Neural cell (in vitro differentiated cells): ENCODE data around the gene MAPK10. TPM values are rescaled to one million over a fixed set of nuclear protein-coding genes. Genes with fewer than 3 reads are reported as not detected.

Source experiments
- H2AFZ ChIP-seq: fragments of 200-600, 300-800 bp; sonication (generic), shearing (Covaris generic); 2 replicates; pipeline ENCODE4 v1.6.0; 2014; ENCODE audit warnings: low read depth, mild to moderate bottlenecking, antibody characterized with exemption, low read length, moderate library complexity
- H3F3A ChIP-seq: fragments of 200-600 bp; shearing (Covaris generic); 2 replicates; pipeline ENCODE4 v1.6.1; 2016; ENCODE audit warnings: mild to moderate bottlenecking, moderate library complexity, mixed read lengths, antibody characterized with exemption, low read length; ENCODE audit not compliant: insufficient read depth, poor library complexity, severe bottlenecking
- H3K27ac ChIP-seq: fragments of 200-600, 300-800 bp; sonication (generic), shearing (Covaris generic); 2 replicates; pipeline ENCODE4 v1.5.1; 2014; ENCODE audit warnings: mild to moderate bottlenecking, low read length, moderate library complexity
- H3K27me3 ChIP-seq: fragments of 300-800, 200-600 bp; sonication (generic), shearing (Covaris generic); 2 replicates; pipeline ENCODE4 v1.6.0; 2014; ENCODE audit warnings: mild to moderate bottlenecking, low read depth, low read length, moderate library complexity; ENCODE audit not compliant: insufficient read depth
- H3K36me3 ChIP-seq: fragments of 300-800, 200-600 bp; sonication (generic), shearing (Covaris generic); 2 replicates; pipeline ENCODE4 v1.5.1; 2014; ENCODE audit warnings: mild to moderate bottlenecking, antibody characterized with exemption, low read length, moderate library complexity; ENCODE audit not compliant: insufficient read depth
- H3K4me2 ChIP-seq: fragments of 300-800, 200-600 bp; sonication (generic), shearing (Covaris generic); 2 replicates; pipeline ENCODE4 v1.6.0; 2014; ENCODE audit warnings: mild to moderate bottlenecking, low read length
- H3K4me3 ChIP-seq: fragments of 300-800, 200-600 bp; sonication (generic), shearing (Covaris generic); 2 replicates; pipeline ENCODE4 v1.5.1; 2014; ENCODE audit warnings: mild to moderate bottlenecking, low read length, moderate library complexity
- H3K79me2 ChIP-seq: fragments of 200-600 bp; shearing (Covaris generic); replicated peaks from 2 replicates; pipeline ENCODE4 v1.6.0; 2014; ENCODE audit warnings: mild to moderate bottlenecking, low read length, moderate library complexity; ENCODE audit not compliant: insufficient read depth
- H3K9ac ChIP-seq: fragments of 300-800, 200-600 bp; sonication (generic), shearing (Covaris generic); 2 replicates; pipeline ENCODE4 v1.6.1; 2016; ENCODE audit warnings: mild to moderate bottlenecking, low read length, mixed read lengths
- H3K9me2 ChIP-seq: fragments of 200-600 bp; shearing (Covaris generic); 2 replicates; pipeline ENCODE4 v1.6.1; 2016; ENCODE audit warnings: mild to moderate bottlenecking, low read length, mixed read lengths; ENCODE audit not compliant: insufficient read depth
- H3K9me3 ChIP-seq: fragments of 200-600, 300-800 bp; sonication (generic), shearing (Covaris generic); 2 replicates; pipeline ENCODE4 v1.6.1; 2016; ENCODE audit warnings: mild to moderate bottlenecking, mixed run types, low read length, moderate library complexity, mixed read lengths
- H4K20me1 ChIP-seq: fragments of 200-600 bp; shearing (Covaris generic); 2 replicates; pipeline ENCODE4 v1.6.1; 2016; ENCODE audit warnings: mild to moderate bottlenecking, mixed run types; ENCODE audit not compliant: insufficient read depth
- CTCF ChIP-seq: fragments of 450-650 bp; IDR thresholded peaks from 2 replicates; pipeline ENCODE4 v1.5.1; 2014; ENCODE audit warnings: antibody characterized with exemption, mild to moderate bottlenecking, moderate library complexity; ENCODE audit not compliant: poor library complexity, severe bottlenecking
- EP300 ChIP-seq: fragments of 450-650 bp; conservative IDR thresholded peaks from 2 replicates; pipeline ENCODE4 v1.6.1; 2014; ENCODE audit warnings: antibody characterized with exemption, mild to moderate bottlenecking, moderate library complexity; ENCODE audit not compliant: poor library complexity, severe bottlenecking
- EZH2 ChIP-seq: fragments of 200-600, 300-800 bp; shearing (Covaris generic), sonication (generic); IDR thresholded peaks from 2 replicates; pipeline ENCODE4 v1.6.1; 2014; ENCODE audit warnings: antibody characterized with exemption, low read length, borderline replicate concordance, mild to moderate bottlenecking; ENCODE audit not compliant: insufficient read depth, poor library complexity, severe bottlenecking
- MXI1 ChIP-seq: fragments of 450-650 bp; conservative IDR thresholded peaks from 2 replicates; pipeline ENCODE4 v1.6.1; 2014; ENCODE audit warnings: antibody characterized with exemption, mild to moderate bottlenecking; ENCODE audit not compliant: poor library complexity, severe bottlenecking
- POLR2AphosphoS5 ChIP-seq: IDR thresholded peaks from 2 replicates; pipeline ENCODE4 v1.6.1; 2012
- RAD21 ChIP-seq: fragments of 450-650 bp; conservative IDR thresholded peaks from 2 replicates; pipeline ENCODE4 v1.6.1; 2014; ENCODE audit warnings: antibody characterized with exemption, mild to moderate bottlenecking, moderate library complexity
- SMC3 ChIP-seq: fragments of 450-650 bp; conservative IDR thresholded peaks from 2 replicates; pipeline ENCODE4 v1.6.1; 2014; ENCODE audit warnings: antibody characterized with exemption, mild to moderate bottlenecking, moderate library complexity; ENCODE audit not compliant: poor library complexity
- TAF1 ChIP-seq: IDR thresholded peaks from 2 replicates; pipeline ENCODE4 v1.6.1; 2012; ENCODE audit warnings: low read depth
- polyA plus RNA-seq: library from polyadenylated mRNA; depleted of rRNA; stranded (reverse); fragments of >200 nt; gene quantifications from 2 replicates; pipeline ENCODE4 v1.2.3, GENCODE V29; 2014
- TF ChIP-seq, protein P1 (sequence below): IDR thresholded peaks from 2 replicates; pipeline ENCODE4 v1.6.1; 2012; ENCODE audit warnings: borderline replicate concordance

Gene MAPK10
- polyA plus RNA-seq, 1 donor from 2014 or later = 91.9 TPM

DNA sequence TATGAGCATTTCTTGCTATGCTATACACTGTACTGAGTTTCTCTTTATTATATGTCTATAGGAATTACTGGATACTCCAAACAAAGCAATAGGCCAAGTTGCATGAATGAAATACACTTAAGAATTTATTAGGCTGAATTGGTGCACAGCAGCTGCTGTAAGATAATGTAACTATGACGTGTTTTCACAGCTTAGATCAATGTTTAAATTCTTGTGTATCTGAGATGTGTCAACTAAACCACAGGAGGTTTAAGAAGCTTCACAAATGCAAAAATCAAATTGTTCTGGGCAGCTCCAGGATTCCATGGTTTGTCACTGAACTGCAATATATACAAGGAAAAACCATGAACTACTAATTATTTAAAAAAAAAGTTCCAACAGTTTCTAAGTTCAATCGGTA lies 156.7 kb downstream of the MAPK10 start:
- H3K9ac ChIP-seq = no peak overlapping the region
- H3K4me3 ChIP-seq = no peak overlapping the region
- H4K20me1 ChIP-seq = no peaks in the 10 kb centered on the region
- no peaks in the 10 kb centered on the region for H3K9me2 ChIP-seq
- no peaks in the 10 kb centered on the region for H3K27me3 ChIP-seq
- no peaks in the 10 kb centered on the region for H3K36me3 ChIP-seq
- no peak overlapping the region for H3K27ac ChIP-seq
- peaks cover 5% of the 10 kb centered on the region for H3K79me2 ChIP-seq
- no peaks in the 10 kb centered on the region for H3K9me3 ChIP-seq
- H3F3A ChIP-seq = no peaks in the 10 kb centered on the region
- TF ChIP-seq, protein P1, sequence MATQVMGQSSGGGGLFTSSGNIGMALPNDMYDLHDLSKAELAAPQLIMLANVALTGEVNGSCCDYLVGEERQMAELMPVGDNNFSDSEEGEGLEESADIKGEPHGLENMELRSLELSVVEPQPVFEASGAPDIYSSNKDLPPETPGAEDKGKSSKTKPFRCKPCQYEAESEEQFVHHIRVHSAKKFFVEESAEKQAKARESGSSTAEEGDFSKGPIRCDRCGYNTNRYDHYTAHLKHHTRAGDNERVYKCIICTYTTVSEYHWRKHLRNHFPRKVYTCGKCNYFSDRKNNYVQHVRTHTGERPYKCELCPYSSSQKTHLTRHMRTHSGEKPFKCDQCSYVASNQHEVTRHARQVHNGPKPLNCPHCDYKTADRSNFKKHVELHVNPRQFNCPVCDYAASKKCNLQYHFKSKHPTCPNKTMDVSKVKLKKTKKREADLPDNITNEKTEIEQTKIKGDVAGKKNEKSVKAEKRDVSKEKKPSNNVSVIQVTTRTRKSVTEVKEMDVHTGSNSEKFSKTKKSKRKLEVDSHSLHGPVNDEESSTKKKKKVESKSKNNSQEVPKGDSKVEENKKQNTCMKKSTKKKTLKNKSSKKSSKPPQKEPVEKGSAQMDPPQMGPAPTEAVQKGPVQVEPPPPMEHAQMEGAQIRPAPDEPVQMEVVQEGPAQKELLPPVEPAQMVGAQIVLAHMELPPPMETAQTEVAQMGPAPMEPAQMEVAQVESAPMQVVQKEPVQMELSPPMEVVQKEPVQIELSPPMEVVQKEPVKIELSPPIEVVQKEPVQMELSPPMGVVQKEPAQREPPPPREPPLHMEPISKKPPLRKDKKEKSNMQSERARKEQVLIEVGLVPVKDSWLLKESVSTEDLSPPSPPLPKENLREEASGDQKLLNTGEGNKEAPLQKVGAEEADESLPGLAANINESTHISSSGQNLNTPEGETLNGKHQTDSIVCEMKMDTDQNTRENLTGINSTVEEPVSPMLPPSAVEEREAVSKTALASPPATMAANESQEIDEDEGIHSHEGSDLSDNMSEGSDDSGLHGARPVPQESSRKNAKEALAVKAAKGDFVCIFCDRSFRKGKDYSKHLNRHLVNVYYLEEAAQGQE = no peak
- TF ChIP-seq MXI1 = no peak
- no peak for TF ChIP-seq EP300
- peak; percentile 39 for TF ChIP-seq POLR2AphosphoS5
- TF ChIP-seq CTCF = no peak
- H3K4me2 ChIP-seq = no peak overlapping the region
- no peak overlapping the region for H2AFZ ChIP-seq

DNA sequence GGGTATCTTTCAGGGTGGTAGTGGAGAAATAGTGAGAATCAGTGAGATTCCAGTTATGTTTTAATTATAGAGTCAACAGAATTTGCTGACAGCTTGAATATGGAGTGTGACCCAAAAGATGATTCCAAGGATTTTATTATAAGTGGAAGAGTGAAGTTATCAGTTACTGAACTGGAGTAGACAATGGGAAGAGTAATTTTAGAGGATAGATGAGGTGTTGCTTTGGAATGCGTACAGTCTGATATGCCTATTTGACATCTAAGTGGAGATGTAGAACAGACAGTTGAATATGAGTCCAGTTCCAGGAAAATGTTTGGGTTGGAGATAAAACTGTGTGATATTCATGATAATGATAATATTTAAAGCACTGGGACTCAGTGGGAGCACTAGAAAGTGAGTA lies 174.2 kb downstream of the MAPK10 start:
- TF ChIP-seq RAD21 = no peak
- no peak for TF ChIP-seq EZH2
- TF ChIP-seq EP300 = no peak
- no peak for TF ChIP-seq POLR2AphosphoS5
- TF ChIP-seq, protein P1 = no peak
- no peak for TF ChIP-seq TAF1
- no peak for TF ChIP-seq MXI1
- TF ChIP-seq CTCF = no peak
- TF ChIP-seq SMC3 = no peak
- no peaks in the 10 kb centered on the region for H3K27me3 ChIP-seq
- no peaks in the 10 kb centered on the region for H3K36me3 ChIP-seq
- no peaks in the 10 kb centered on the region for H3K9me2 ChIP-seq
- H2AFZ ChIP-seq = no peak overlapping the region
- H3K79me2 ChIP-seq = no peaks in the 10 kb centered on the region
- no peaks in the 10 kb centered on the region for H4K20me1 ChIP-seq
- no peak overlapping the region for H3K27ac ChIP-seq
- H3K9me3 ChIP-seq = no peaks in the 10 kb centered on the region
- H3K4me2 ChIP-seq = no peak overlapping the region
- no peaks in the 10 kb centered on the region for H3F3A ChIP-seq
- H3K4me3 ChIP-seq = no peak overlapping the region
- H3K9ac ChIP-seq = no peak overlapping the region
